Activated naive CD4-positive, alpha-beta T cell treated with anti-CD3 and anti-CD28 coated beads, Interleukin-2, amount 50 U/mL, for 16 hours (primary cell): ENCODE results near the gene PATL2.
"Not testable (repeated sequence)": the region's sequence is repeated elsewhere in the genome, so short reads cannot be mapped to it uniquely, and the experiment has no call there.

ENCODE experiments used
- DNase-seq: peaks from one replicate; pipeline ENCODE4 v3.0.0-alpha.2; 2020

The PATL2 gene

GRCh38 chr15:44718927-44719292 is 7.8 kb upstream of the PATL2 start:
- DNase-seq = no peak

- DNase-seq = no peak
Measured at GRCh38 chr15:44718180-44718926, 7.2 kb upstream of the PATL2 start.

- DNase-seq = no peak
Measured at GRCh38 chr15:44716983-44717602, 6.0 kb upstream of the PATL2 start.

GRCh38 chr15:44715797-44716334 is 4.7 kb upstream of the PATL2 start:
- no peak for DNase-seq

- DNase-seq = no peak
Measured at GRCh38 chr15:44715142-44715796, 4.1 kb upstream of the PATL2 start.

- no peak for DNase-seq
Measured at GRCh38 chr15:44713006-44713966, 2.2 kb upstream of the PATL2 start.

GRCh38 chr15:44712346-44713005 is 1.4 kb upstream of the PATL2 start:
- DNase-seq = peak; percentile 72

- DNase-seq = peak; percentile 61
Measured at GRCh38 chr15:44711743-44712345, 721 bp upstream of the PATL2 start.

- DNase-seq = no peak
Measured at GRCh38 chr15:44710236-44711095, 657 bp downstream of the PATL2 start.

GRCh38 chr15:44706946-44707636 is 4.0 kb downstream of the PATL2 start:
- no peak for DNase-seq

GRCh38 chr15:44706401-44706800 is 4.7 kb downstream of the PATL2 start:
- DNase-seq = no peak

- DNase-seq = no peak
Measured at GRCh38 chr15:44705986-44706385, 5.1 kb downstream of the PATL2 start.

- not testable (repeated sequence) for DNase-seq
Measured at GRCh38 chr15:44700676-44701075, 10.4 kb downstream of the PATL2 start.

- DNase-seq = no peak
Measured at GRCh38 chr15:44698641-44699040, 12.5 kb downstream of the PATL2 start.

GRCh38 chr15:44697014-44697413 is 14.1 kb downstream of the PATL2 start:
- DNase-seq = no peak

- no peak for DNase-seq
Measured at GRCh38 chr15:44695294-44695693, 15.8 kb downstream of the PATL2 start.

- DNase-seq = no peak
Measured at GRCh38 chr15:44694416-44694815, 16.7 kb downstream of the PATL2 start.

GRCh38 chr15:44692659-44693058 is 18.5 kb downstream of the PATL2 start:
- DNase-seq = no peak

GRCh38 chr15:44690245-44690644 is 20.9 kb downstream of the PATL2 start:
- DNase-seq = not testable (repeated sequence)

GRCh38 chr15:44689318-44689717 is 21.8 kb downstream of the PATL2 start:
- not testable (repeated sequence) for DNase-seq
